Neural progenitor cell (in vitro differentiated cells): ENCODE measurements around the gene MEIS2.

Experiments
- EZH2phosphoT487 ChIP-seq: fragments of 200-600 bp; sonication (generic); IDR thresholded peaks from 2 replicates; pipeline ENCODE4 v1.6.1; 2017; ENCODE audit warnings: antibody characterized with exemption
- TF ChIP-seq, protein P1 (sequence below): fragments of 200-600 bp; sonication (generic); IDR thresholded peaks from 2 replicates; pipeline ENCODE4 v1.5.1; 2017; ENCODE audit warnings: antibody characterized with exemption, mild to moderate bottlenecking

DNA sequence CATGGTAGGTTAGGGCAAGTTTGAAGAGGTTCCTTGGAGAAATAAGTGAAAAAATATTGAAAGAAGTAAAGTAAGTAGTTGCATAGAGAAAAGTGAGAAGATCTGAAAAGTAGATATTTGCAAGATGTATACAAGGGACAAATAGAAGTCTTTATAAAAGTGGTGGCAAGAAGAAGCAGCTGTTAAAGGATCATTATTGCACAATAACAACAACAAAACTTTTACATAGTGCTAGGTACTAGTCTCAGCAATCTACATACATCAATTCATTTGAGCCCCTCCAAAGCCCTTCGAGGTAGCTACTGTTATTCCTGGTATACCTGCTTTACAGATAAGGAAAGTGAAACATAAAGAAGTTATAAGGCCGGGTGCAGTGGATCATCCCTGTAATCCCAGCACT lies 239.6 kb downstream of the MEIS2 start:
- TF ChIP-seq, protein P1, sequence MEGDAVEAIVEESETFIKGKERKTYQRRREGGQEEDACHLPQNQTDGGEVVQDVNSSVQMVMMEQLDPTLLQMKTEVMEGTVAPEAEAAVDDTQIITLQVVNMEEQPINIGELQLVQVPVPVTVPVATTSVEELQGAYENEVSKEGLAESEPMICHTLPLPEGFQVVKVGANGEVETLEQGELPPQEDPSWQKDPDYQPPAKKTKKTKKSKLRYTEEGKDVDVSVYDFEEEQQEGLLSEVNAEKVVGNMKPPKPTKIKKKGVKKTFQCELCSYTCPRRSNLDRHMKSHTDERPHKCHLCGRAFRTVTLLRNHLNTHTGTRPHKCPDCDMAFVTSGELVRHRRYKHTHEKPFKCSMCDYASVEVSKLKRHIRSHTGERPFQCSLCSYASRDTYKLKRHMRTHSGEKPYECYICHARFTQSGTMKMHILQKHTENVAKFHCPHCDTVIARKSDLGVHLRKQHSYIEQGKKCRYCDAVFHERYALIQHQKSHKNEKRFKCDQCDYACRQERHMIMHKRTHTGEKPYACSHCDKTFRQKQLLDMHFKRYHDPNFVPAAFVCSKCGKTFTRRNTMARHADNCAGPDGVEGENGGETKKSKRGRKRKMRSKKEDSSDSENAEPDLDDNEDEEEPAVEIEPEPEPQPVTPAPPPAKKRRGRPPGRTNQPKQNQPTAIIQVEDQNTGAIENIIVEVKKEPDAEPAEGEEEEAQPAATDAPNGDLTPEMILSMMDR: no peak
- no peak for TF ChIP-seq EZH2phosphoT487
